Measurements from ENCODE around the gene ACMSD. TPM values are rescaled to one million over a fixed set of nuclear protein-coding genes. Genes with fewer than 3 reads are reported as not detected.

Gene ACMSD
- total and polyA plus RNA-seq, 10 of the 15 experiments (the other 5 are each of a cell fraction or from before 2014, with no cell fraction given) = 0.08 TPM; not detected in 9

DNA sequence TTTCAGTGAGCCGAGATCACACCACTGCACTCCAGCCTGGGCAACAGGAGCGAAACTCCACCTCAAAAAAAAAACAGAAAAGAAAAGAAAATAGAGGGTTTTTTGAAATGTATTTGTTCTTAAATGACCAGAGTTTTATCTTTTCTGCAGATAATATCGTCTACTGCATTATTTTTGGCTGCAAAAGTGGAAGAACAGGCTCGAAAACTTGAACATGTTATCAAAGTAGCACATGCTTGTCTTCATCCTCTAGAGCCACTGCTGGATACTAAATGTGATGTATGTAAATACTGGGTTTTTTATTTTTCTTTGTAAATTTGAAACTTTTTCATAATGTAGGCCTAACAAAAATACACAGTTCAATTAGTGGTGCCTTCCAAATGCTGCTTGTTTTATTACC is 98.3 kb downstream of the ACMSD start:
- no peak for DNase-seq (ENCODE audit: low read depth, low spot score)
- H4K20me1 ChIP-seq (ENCODE audit: control insufficient read depth, insufficient read depth) = no peaks in the 10 kb centered on the region; the same call in 1 of the 2 replicates
- H3K4me1 ChIP-seq (ENCODE audit: control insufficient read depth, insufficient read depth, low read length) = no peaks in the 10 kb centered on the region
- ChIA-PET CTCF (no interaction called here), SMC1A (ENCODE audit: uncharacterized antibody, unreplicated experiment) (interaction anchor here (1.6 to 1.9 kb wide), 2 partner anchors 10 to 14 kb away, joined by 4 to 5 read pairs; no protein-coding TSS in a partner anchor), POLR2A (no interaction called here), RAD21 (ENCODE audit: unreplicated experiment) (no interaction called here)
- no peak for ATAC-seq
- H2AFZ ChIP-seq (ENCODE audit: control insufficient read depth, low read depth, low read length) = no peak overlapping the region
- H3K27me3 ChIP-seq (replicated peaks in 1 of 2; ENCODE audit: control insufficient read depth in 2 of 2, insufficient read depth in 2 of 2, low read length in 1 of 2) = no peaks in the 10 kb centered on the region
- H3K27ac ChIP-seq (ENCODE audit: control insufficient read depth, insufficient read depth) = no peak overlapping the region
- no peak for TF ChIP-seq BMI1 (IDR thresholded peaks at IDR 0.05; ENCODE audit: borderline replicate concordance)
- TF ChIP-seq RB1 (IDR thresholded peaks at IDR 0.05; ENCODE audit: borderline replicate concordance) = no peak
- no peak for TF ChIP-seq POU2F2 (IDR thresholded peaks at IDR 0.05; ENCODE audit: borderline replicate concordance, low read depth, low read length)
- TF ChIP-seq, protein P1, sequence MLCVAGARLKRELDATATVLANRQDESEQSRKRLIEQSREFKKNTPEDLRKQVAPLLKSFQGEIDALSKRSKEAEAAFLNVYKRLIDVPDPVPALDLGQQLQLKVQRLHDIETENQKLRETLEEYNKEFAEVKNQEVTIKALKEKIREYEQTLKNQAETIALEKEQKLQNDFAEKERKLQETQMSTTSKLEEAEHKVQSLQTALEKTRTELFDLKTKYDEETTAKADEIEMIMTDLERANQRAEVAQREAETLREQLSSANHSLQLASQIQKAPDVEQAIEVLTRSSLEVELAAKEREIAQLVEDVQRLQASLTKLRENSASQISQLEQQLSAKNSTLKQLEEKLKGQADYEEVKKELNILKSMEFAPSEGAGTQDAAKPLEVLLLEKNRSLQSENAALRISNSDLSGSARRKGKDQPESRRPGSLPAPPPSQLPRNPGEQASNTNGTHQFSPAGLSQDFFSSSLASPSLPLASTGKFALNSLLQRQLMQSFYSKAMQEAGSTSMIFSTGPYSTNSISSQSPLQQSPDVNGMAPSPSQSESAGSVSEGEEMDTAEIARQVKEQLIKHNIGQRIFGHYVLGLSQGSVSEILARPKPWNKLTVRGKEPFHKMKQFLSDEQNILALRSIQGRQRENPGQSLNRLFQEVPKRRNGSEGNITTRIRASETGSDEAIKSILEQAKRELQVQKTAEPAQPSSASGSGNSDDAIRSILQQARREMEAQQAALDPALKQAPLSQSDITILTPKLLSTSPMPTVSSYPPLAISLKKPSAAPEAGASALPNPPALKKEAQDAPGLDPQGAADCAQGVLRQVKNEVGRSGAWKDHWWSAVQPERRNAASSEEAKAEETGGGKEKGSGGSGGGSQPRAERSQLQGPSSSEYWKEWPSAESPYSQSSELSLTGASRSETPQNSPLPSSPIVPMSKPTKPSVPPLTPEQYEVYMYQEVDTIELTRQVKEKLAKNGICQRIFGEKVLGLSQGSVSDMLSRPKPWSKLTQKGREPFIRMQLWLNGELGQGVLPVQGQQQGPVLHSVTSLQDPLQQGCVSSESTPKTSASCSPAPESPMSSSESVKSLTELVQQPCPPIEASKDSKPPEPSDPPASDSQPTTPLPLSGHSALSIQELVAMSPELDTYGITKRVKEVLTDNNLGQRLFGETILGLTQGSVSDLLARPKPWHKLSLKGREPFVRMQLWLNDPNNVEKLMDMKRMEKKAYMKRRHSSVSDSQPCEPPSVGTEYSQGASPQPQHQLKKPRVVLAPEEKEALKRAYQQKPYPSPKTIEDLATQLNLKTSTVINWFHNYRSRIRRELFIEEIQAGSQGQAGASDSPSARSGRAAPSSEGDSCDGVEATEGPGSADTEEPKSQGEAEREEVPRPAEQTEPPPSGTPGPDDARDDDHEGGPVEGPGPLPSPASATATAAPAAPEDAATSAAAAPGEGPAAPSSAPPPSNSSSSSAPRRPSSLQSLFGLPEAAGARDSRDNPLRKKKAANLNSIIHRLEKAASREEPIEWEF (IDR thresholded peaks at IDR 0.05; ENCODE audit: insufficient replicate concordance, low read depth, low read length) = no peak
- no peak for TF ChIP-seq SREBF2 (IDR thresholded peaks at IDR 0.05; ENCODE audit: low read length)
- no peak for TF ChIP-seq SIX5 (IDR thresholded peaks at IDR 0.05; ENCODE audit: low read depth, low read length, severe bottlenecking)
- TF ChIP-seq, protein P2, sequence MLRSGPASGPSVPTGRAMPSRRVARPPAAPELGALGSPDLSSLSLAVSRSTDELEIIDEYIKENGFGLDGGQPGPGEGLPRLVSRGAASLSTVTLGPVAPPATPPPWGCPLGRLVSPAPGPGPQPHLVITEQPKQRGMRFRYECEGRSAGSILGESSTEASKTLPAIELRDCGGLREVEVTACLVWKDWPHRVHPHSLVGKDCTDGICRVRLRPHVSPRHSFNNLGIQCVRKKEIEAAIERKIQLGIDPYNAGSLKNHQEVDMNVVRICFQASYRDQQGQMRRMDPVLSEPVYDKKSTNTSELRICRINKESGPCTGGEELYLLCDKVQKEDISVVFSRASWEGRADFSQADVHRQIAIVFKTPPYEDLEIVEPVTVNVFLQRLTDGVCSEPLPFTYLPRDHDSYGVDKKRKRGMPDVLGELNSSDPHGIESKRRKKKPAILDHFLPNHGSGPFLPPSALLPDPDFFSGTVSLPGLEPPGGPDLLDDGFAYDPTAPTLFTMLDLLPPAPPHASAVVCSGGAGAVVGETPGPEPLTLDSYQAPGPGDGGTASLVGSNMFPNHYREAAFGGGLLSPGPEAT (IDR thresholded peaks at IDR 0.05; ENCODE audit: low read depth) = no peak
- TF ChIP-seq ZNF274 (IDR thresholded peaks at IDR 0.05; ENCODE audit: insufficient read depth, insufficient read length) = no peak
- TF ChIP-seq ZNF207 (IDR thresholded peaks at IDR 0.05; ENCODE audit: borderline replicate concordance) = no peak
- no peak for TF ChIP-seq KDM1A (IDR thresholded peaks at IDR 0.05; ENCODE audit: borderline replicate concordance)
- no peak for TF ChIP-seq PAX5 (IDR thresholded peaks at IDR 0.05; ENCODE audit: borderline replicate concordance, low read depth, low read length)
- no peak for TF ChIP-seq CREB1 (IDR thresholded peaks at IDR 0.05; ENCODE audit: low read depth)
- TF ChIP-seq ZBED1 (IDR thresholded peaks at IDR 0.05; ENCODE audit: borderline replicate concordance) = no peak
- TF ChIP-seq, protein P3, sequence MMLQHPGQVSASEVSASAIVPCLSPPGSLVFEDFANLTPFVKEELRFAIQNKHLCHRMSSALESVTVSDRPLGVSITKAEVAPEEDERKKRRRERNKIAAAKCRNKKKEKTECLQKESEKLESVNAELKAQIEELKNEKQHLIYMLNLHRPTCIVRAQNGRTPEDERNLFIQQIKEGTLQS (IDR thresholded peaks at IDR 0.05; ENCODE audit: borderline replicate concordance, extremely low read depth, low read depth, low read length) = no peak
- in situ Hi-C loops (cut with MboI) = no loop called here
- peaks cover 3 to 30% of the 10 kb centered on the region in 2 experiments for H3K36me3 ChIP-seq (ENCODE audit: control insufficient read depth in 2 of 2, insufficient read depth in 2 of 2, low read length in 1 of 2)
- no peak overlapping the region for H3K4me3 ChIP-seq
- intact Hi-C loops (cut with micrococcal nuclease; ENCODE audit: unreplicated experiment) = no loop called here
- peaks cover 53% of the 10 kb centered on the region for H3K79me2 ChIP-seq (ENCODE audit: control insufficient read depth, insufficient read depth, low read length)
- H3K9ac ChIP-seq (ENCODE audit: control insufficient read depth, insufficient read depth, low read length) = no peak overlapping the region
- no peaks in the 10 kb centered on the region for H3K9me3 ChIP-seq (replicated peaks; ENCODE audit: control insufficient read depth, insufficient read depth, low read length)
- BruUV-seq (replicated peaks) = no TSS peak
- no peak for FAIRE-seq
- H3K4me2 ChIP-seq (ENCODE audit: control insufficient read depth, insufficient read depth) = no peak overlapping the region
- WGBS (ENCODE audit: insufficient coverage, insufficient replicate concordance, low lambda C conversion rate, missing lambda C conversion rate) = 96% methylated on average over 4 of the region's 4 CpGs

All from GM12878 (cell line).